ENCODE results near the gene SLC4A1.

- TF ChIP-seq POLR2A (IDR thresholded peaks at IDR 0.05) (no peak), CTCF (IDR thresholded peaks at IDR 0.05) (no peak)
Measured at GRCh38 chr17:44260296-44260695, 7.6 kb downstream of the SLC4A1 start.

Data from testis (tissue), 2 donors.